Hepatocyte (in vitro differentiated cells): ENCODE results near the gene PKN3. TPM values are rescaled to one million over a fixed set of nuclear protein-coding genes. Genes with fewer than 3 reads are reported as not detected.
"Not testable (repeated sequence)": the region's sequence is repeated elsewhere in the genome, so short reads cannot be mapped to it uniquely, and the experiment has no call there.

ENCODE experiments used
- DNase-seq: peaks from one replicate; pipeline ENCODE4 v3.0.0-alpha.2; 2016; ENCODE audit warnings: low spot score
- H2AFZ ChIP-seq: fragments of 200-600 bp; sonication (generic); 2 replicates; pipeline ENCODE4 v1.6.0; 2016; ENCODE audit warnings: antibody characterized with exemption, mild to moderate bottlenecking
- H3K27ac ChIP-seq: fragments of 200-600 bp; sonication (generic); 2 replicates; pipeline ENCODE4 v1.5.1; 2016; ENCODE audit warnings: mild to moderate bottlenecking
- H3K27me3 ChIP-seq: fragments of 200-600 bp; sonication (generic); 2 replicates; pipeline ENCODE4 v1.6.1; 2016
- H3K36me3 ChIP-seq: fragments of 200-600 bp; sonication (generic); replicated peaks from 2 replicates; pipeline ENCODE4 v1.5.1; 2016; ENCODE audit warnings: low read depth; ENCODE audit not compliant: insufficient read depth
- H3K4me1 ChIP-seq: fragments of 200-600 bp; sonication (generic); 2 replicates; pipeline ENCODE4 v1.5.1; 2016; ENCODE audit warnings: mild to moderate bottlenecking, moderate library complexity; ENCODE audit not compliant: insufficient read depth
- H3K4me2 ChIP-seq: fragments of 200-600 bp; sonication (generic); 2 replicates; pipeline ENCODE4 v1.6.0; 2016
- H3K4me3 ChIP-seq: fragments of 200-600 bp; sonication (generic); 2 replicates; pipeline ENCODE4 v1.5.1; 2016; ENCODE audit warnings: mild to moderate bottlenecking
- H3K79me2 ChIP-seq: fragments of 200-600 bp; sonication (generic); 2 replicates; pipeline ENCODE4 v1.6.0; 2017; ENCODE audit warnings: mild to moderate bottlenecking
- H3K9me2 ChIP-seq: fragments of 200-600 bp; sonication (generic); replicated peaks from 2 replicates; pipeline ENCODE4 v1.6.0; 2017; ENCODE audit warnings: mild to moderate bottlenecking; ENCODE audit not compliant: insufficient read depth
- H3K9me3 ChIP-seq: fragments of 200-600 bp; sonication (generic); 2 replicates; pipeline ENCODE4 v1.5.1; 2016; ENCODE audit warnings: low read depth, mild to moderate bottlenecking
- H4K20me1 ChIP-seq: fragments of 200-600 bp; sonication (generic); 2 replicates; pipeline ENCODE4 v1.6.0; 2016; ENCODE audit warnings: mild to moderate bottlenecking; ENCODE audit not compliant: insufficient read depth, poor library complexity, severe bottlenecking
- EZH2 ChIP-seq: fragments of 200-600 bp; sonication (generic); IDR thresholded peaks from 2 replicates; pipeline ENCODE4 v1.6.1; 2016; ENCODE audit warnings: antibody characterized with exemption, mild to moderate bottlenecking, borderline replicate concordance
- EZH2phosphoT487 ChIP-seq: fragments of 200-600 bp; sonication (generic); IDR thresholded peaks from one replicate; pipeline ENCODE4 v1.6.1; 2018; ENCODE audit warnings: antibody characterized with exemption, mild to moderate bottlenecking, low read depth, moderate library complexity; ENCODE audit not compliant: unreplicated experiment, severe bottlenecking
- WGBS: methylation state at CpG from one replicate; pipeline ENCODE4 v1.1.6; 2016; ENCODE audit warnings: low lambda C conversion rate; ENCODE audit errors: missing lambda C conversion rate; 5-methylcytosine and 5-hydroxymethylcytosine counted together
- polyA plus RNA-seq: library from polyadenylated mRNA; unstranded; fragments of >200 nt; fragmentation: Nextera tagmentation; extraction: Ambion mirVana; gene quantifications from 2 replicates; pipeline ENCODE4 v1.2.1, GENCODE V29; 2016
- total RNA-seq: library from RNA; depleted of rRNA; stranded (reverse); fragments of >200 nt; gene quantifications from 2 replicates; pipeline ENCODE4 v1.2.3, GENCODE V29; 2014
- TF ChIP-seq, protein P1 (sequence below): fragments of 200-600 bp; sonication (generic); IDR thresholded peaks from 2 replicates; pipeline ENCODE4 v1.5.1; 2016; ENCODE audit warnings: antibody characterized with exemption, mild to moderate bottlenecking; ENCODE audit not compliant: poor library complexity

PKN3 gene
- total and polyA plus RNA-seq, 2 experiments from 2014 or later = 3.7 to 4.5 TPM

DNA sequence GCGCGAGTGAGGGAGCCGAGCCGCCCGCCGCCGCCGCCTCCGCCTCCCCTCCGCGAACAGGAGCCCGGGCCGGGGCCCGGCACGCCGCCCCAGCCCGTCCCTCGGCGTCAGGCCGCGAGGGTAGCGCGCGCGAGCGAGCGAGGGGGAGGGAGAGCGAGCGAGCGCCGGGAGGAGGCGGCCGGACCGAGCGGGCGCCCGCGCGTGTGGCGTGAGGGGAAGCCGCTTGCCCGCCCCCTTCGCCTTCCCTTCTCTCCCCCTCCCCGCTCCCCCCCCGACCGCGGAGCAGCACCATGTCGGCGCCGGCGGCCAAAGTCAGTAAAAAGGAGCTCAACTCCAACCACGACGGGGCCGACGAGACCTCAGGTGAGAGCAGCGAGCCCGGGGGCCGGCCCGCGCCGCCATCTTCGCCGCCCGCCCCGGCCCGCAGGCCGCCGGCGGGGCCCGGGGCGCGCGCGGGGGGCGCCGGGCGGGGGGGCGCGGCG is 13.0 kb upstream of the PKN3 start:
- Histone ChIP-seq H3K27ac (peak overlapping the region; percentile 99), H3K4me3 (peak overlapping the region; percentile 85), H3K4me1 (peaks cover 43% of the 10 kb centered on the region), H3K27me3 (no peaks in the 10 kb centered on the region), H3K4me2 (peak overlapping the region; percentile 36), H3K9me3 (no peaks in the 10 kb centered on the region), H3K36me3 (peaks cover 12% of the 10 kb centered on the region), H2AFZ (no peak overlapping the region), H4K20me1 (peaks cover 38% of the 10 kb centered on the region), H3K79me2 (peaks cover 75% of the 10 kb centered on the region), H3K9me2 (no peaks in the 10 kb centered on the region)
- TF ChIP-seq, protein P1, sequence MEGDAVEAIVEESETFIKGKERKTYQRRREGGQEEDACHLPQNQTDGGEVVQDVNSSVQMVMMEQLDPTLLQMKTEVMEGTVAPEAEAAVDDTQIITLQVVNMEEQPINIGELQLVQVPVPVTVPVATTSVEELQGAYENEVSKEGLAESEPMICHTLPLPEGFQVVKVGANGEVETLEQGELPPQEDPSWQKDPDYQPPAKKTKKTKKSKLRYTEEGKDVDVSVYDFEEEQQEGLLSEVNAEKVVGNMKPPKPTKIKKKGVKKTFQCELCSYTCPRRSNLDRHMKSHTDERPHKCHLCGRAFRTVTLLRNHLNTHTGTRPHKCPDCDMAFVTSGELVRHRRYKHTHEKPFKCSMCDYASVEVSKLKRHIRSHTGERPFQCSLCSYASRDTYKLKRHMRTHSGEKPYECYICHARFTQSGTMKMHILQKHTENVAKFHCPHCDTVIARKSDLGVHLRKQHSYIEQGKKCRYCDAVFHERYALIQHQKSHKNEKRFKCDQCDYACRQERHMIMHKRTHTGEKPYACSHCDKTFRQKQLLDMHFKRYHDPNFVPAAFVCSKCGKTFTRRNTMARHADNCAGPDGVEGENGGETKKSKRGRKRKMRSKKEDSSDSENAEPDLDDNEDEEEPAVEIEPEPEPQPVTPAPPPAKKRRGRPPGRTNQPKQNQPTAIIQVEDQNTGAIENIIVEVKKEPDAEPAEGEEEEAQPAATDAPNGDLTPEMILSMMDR = no peak
- no peak for TF ChIP-seq EZH2phosphoT487
- no peak for TF ChIP-seq EZH2
- 0% methylated on average over 14 of the region's 80 CpGs for whole genome bisulfite sequencing
- no peak for DNase-seq

DNA sequence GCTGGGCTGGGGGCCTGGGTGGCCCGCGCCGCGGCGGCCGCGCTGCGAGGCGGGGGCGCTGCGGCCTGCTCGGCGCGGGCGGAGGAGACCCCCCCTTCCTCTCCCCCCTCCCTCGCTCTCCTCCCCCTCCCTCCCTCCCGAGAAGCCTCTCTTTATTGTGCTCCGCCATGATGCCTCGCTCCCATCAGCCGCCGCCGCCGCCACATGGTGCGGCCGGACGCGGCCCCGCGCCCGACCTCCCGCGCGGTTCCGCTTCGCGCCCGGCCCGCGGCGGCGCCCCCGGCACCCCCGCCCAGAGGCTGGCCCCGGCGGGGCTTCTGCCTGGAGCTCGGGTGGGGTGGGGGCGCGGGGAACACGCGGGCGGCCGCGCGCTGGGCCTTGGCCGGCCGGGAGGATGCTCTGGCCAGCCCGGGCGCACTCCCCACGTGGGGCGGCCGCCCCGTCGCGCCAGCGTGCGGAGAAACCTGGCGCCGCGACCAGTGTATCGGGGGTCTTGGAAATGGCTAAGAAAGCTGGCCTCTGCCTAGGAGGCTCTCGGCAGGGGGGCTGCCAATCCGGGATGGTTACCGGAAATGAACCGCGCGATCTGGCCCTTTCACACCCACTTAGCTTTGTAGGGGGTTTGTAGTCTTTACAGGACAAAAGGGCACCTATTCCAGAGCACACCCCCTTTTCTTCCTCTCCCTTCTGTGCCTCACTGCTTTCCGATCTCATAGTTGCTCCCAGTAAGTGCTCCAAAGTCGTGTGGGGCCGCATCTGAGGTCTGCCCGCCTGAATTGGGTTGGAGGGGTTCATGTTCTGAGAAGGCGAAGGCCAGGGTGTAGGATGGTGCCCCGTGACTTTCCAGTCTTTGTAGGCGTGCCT is 12.3 kb upstream of the PKN3 start:
- H3K27me3 ChIP-seq = no peaks in the 10 kb centered on the region
- peak overlapping the region; percentile 81 for H3K4me2 ChIP-seq
- peaks cover 38% of the 10 kb centered on the region for H4K20me1 ChIP-seq
- peak overlapping the region; percentile 71 for H3K27ac ChIP-seq
- H2AFZ ChIP-seq = no peak overlapping the region
- peaks cover 36% of the 10 kb centered on the region for H3K4me1 ChIP-seq
- TF ChIP-seq EZH2 = no peak
- TF ChIP-seq EZH2phosphoT487 = no peak
- TF ChIP-seq, protein P1 = no peak
- H3K9me2 ChIP-seq = no peaks in the 10 kb centered on the region
- 1% methylated on average over 40 of the region's 83 CpGs for WGBS
- H3K36me3 ChIP-seq = peaks cover 13% of the 10 kb centered on the region
- H3K9me3 ChIP-seq = no peaks in the 10 kb centered on the region
- peak overlapping the region; percentile 73 for H3K4me3 ChIP-seq
- H3K79me2 ChIP-seq = peaks cover 75% of the 10 kb centered on the region
- peak; percentile 80 for DNase-seq

DNA sequence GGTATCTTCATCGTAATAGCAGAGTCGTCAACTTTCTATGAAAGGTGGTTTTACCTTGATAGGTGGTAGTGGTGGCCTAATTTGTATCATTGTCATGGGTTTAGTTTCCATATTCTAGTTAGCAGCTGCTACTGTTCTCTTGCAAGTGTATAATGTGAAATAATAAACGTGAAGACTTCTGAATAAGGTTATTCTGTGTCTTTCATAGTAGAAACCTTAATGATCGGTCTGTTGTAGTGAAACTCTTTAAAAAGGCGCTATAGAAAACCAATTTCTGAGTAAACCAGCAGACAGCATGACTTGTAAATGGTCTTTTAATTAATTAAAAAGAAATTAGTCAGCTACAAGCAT is 11.6 kb upstream of the PKN3 start:
- H4K20me1 ChIP-seq = peaks cover 38% of the 10 kb centered on the region
- H3K36me3 ChIP-seq = peaks cover 13% of the 10 kb centered on the region
- DNase-seq = no peak
- H3K4me3 ChIP-seq = peak overlapping the region; percentile 73
- H2AFZ ChIP-seq = no peak overlapping the region
- peaks cover 30% of the 10 kb centered on the region for H3K4me1 ChIP-seq
- no peaks in the 10 kb centered on the region for H3K9me3 ChIP-seq
- TF ChIP-seq EZH2phosphoT487 (no peak), EZH2 (no peak)
- TF ChIP-seq, protein P1 = no peak
- H3K27me3 ChIP-seq = no peaks in the 10 kb centered on the region
- peaks cover 72% of the 10 kb centered on the region for H3K79me2 ChIP-seq
- H3K27ac ChIP-seq = peak overlapping the region; percentile 71
- peak overlapping the region; percentile 81 for H3K4me2 ChIP-seq
- 9% methylated on average over 5 of the region's 5 CpGs for WGBS
- no peaks in the 10 kb centered on the region for H3K9me2 ChIP-seq

DNA sequence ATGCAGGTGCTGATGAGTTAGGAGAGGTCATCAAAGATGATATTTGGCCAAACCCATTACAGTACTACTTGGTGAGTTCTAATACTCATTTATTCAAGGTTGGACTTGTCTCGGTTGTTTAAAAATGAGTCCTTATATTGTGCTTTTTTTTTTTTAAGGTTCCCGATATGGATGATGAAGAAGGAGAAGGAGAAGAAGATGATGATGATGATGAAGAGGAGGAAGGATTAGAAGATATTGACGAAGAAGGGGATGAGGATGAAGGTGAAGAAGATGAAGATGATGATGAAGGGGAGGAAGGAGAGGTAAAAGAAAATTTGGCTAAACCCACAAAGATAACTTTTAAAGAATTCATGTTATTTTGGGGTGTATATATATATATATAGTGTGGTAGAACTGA is 8.6 kb upstream of the PKN3 start:
- not testable (repeated sequence) for H3K4me2 ChIP-seq, DNase-seq, H3K9me2 ChIP-seq, H3K4me3 ChIP-seq, H3K27ac ChIP-seq, H3K27me3 ChIP-seq, H3K9me3 ChIP-seq, H2AFZ ChIP-seq
- Histone ChIP-seq H3K4me1 (peaks cover 10% of the 10 kb centered on the region), H3K79me2 (peaks cover 49% of the 10 kb centered on the region), H3K36me3 (peaks cover 13% of the 10 kb centered on the region), H4K20me1 (peaks cover 38% of the 10 kb centered on the region)
- WGBS = 99% methylated on average over 3 of the region's 3 CpGs
